PC-3 (cell line): ENCODE data around the gene RELL1. TPM values are rescaled to one million over a fixed set of nuclear protein-coding genes. Genes with fewer than 3 reads are reported as not detected.

Source experiments
- ATAC-seq: fragments of 200-7000 bp; cut with Tn5 transposase; 2 replicates; pipeline ENCODE4 v1.9.1; 2020; ENCODE audit warnings: mild to moderate bottlenecking, moderate library complexity
- BruUV-seq: library from RNA; stranded (reverse); fragments of 400-500 nt; replicated peaks from 2 replicates; lab custom pipeline; 2021; lab: Mats Ljungman, UMichigan
- CTCF ChIA-PET: fragments of 300-600 bp; sonication (Branson Sonifier 250); formaldehyde crosslinking; loops from one replicate; lab custom pipeline; 2022; ENCODE audit warnings: antibody characterized with exemption; lab: Charles Lee
- POLR2A ChIA-PET: fragments of 300-600 bp; sonication (Branson Sonifier 250); formaldehyde crosslinking; loops from one replicate; lab custom pipeline; 2022; ENCODE audit warnings: antibody characterized with exemption; ENCODE audit not compliant: unreplicated experiment; lab: Charles Lee
- DNase-seq: peaks from one replicate; pipeline ENCODE4 v3.0.0-alpha.2; 2015
- H2AFZ ChIP-seq: fragments of 300-600 bp; sonication (generic); 2 replicates; pipeline ENCODE4 v1.6.0; 2016; ENCODE audit warnings: antibody characterized with exemption, low read length
- H3F3A ChIP-seq: fragments of 300-600 bp; sonication (generic); one replicate; pipeline ENCODE4 v1.6.0; 2017; ENCODE audit warnings: antibody characterized with exemption, low read length, control low read depth, mild to moderate bottlenecking; ENCODE audit not compliant: unreplicated experiment
- H3K27ac ChIP-seq: fragments of 300-600 bp; sonication (generic); 2 replicates; pipeline ENCODE4 v1.5.1; 2016; ENCODE audit warnings: mild to moderate bottlenecking, low read length
- H3K27me3 ChIP-seq: fragments of 300-600 bp; sonication (generic); 2 replicates; pipeline ENCODE4 v1.6.1; 2016; ENCODE audit warnings: low read length, mixed read lengths
- H3K36me3 ChIP-seq: fragments of 300-600 bp; sonication (generic); 2 replicates; pipeline ENCODE4 v1.6.1; 2016; ENCODE audit warnings: low read depth, mixed run types, low read length, mixed read lengths
- H3K4me1 ChIP-seq: fragments of 300-600 bp; sonication (generic); 2 replicates; pipeline ENCODE4 v1.5.1; 2016; ENCODE audit warnings: low read length; ENCODE audit not compliant: insufficient read depth
- H3K4me2 ChIP-seq: fragments of 300-600 bp; sonication (generic); 2 replicates; pipeline ENCODE4 v1.6.0; 2016; ENCODE audit warnings: low read length
- H3K4me3 ChIP-seq: fragments of 300-600 bp; sonication (generic); 2 replicates; pipeline ENCODE4 v1.5.1; 2016; ENCODE audit warnings: mild to moderate bottlenecking, low read length, mixed read lengths
- H3K79me2 ChIP-seq: fragments of 300-600 bp; sonication (generic); 2 replicates; pipeline ENCODE4 v1.6.1; 2017; ENCODE audit warnings: low read length, mixed read lengths
- H3K9ac ChIP-seq: fragments of 300-600 bp; sonication (generic); 2 replicates; pipeline ENCODE4 v1.6.0; 2016; ENCODE audit warnings: mild to moderate bottlenecking, low read length
- H3K9me2 ChIP-seq: fragments of 300-600 bp; sonication (generic); replicated peaks from 2 replicates; pipeline ENCODE4 v1.6.1; 2016; ENCODE audit warnings: mixed run types, low read length, mixed read lengths
- H3K9me3 ChIP-seq: fragments of 300-600 bp; sonication (generic); 2 replicates; pipeline ENCODE4 v1.6.1; 2016; ENCODE audit warnings: low read length, mixed read lengths
- H4K20me1 ChIP-seq: fragments of 300-600 bp; sonication (generic); 2 replicates; pipeline ENCODE4 v1.6.1; 2016; ENCODE audit warnings: low read length, mixed read lengths
- EZH2 ChIP-seq: fragments of 300-600 bp; sonication (generic); IDR thresholded peaks from one replicate; pipeline ENCODE4 v1.6.1; 2017; ENCODE audit warnings: antibody characterized with exemption, mild to moderate bottlenecking, low read length; ENCODE audit not compliant: unreplicated experiment
- EZH2phosphoT487 ChIP-seq: fragments of 300-600 bp; sonication (generic); IDR thresholded peaks from 2 replicates; pipeline ENCODE4 v1.6.1; 2018; ENCODE audit warnings: mild to moderate bottlenecking, antibody characterized with exemption, low read length, borderline replicate concordance
- intact Hi-C: fragments of 100-400 bp; cut with micrococcal nuclease; formaldehyde crosslinking; loops from 2 replicates; pipeline ENCODE4 v1.9.0; 2023
- total RNA-seq: library from RNA; depleted of rRNA; stranded (reverse); fragments of >200 nt; gene quantifications from 2 replicates; pipeline ENCODE4 v1.2.3, GENCODE V29; 2014
- TF ChIP-seq, protein P1 (sequence below): fragments of 300-600 bp; sonication (generic); conservative IDR thresholded peaks from 2 replicates; pipeline ENCODE4 v1.5.1; 2017; ENCODE audit warnings: antibody characterized with exemption, low read depth, mild to moderate bottlenecking, low read length

The RELL1 gene
- total RNA-seq, 1 experiment from 2014 or later, result 14.6 TPM

GRCh38 chr4:37641352-37641751, 44.8 kb downstream of the RELL1 start:
- no peak for DNase-seq
- Histone ChIP-seq H3K4me2 (no peak overlapping the region), H3K9me3 (no peaks in the 10 kb centered on the region), H3K36me3 (no peaks in the 10 kb centered on the region), H2AFZ (no peak overlapping the region), H3F3A (no peaks in the 10 kb centered on the region), H3K4me1 (0 out of 2 replicates have a peak, but pooled peaks cover 4% of the 10 kb centered on the region), H3K9me2 (no peaks in the 10 kb centered on the region), H3K27me3 (no peaks in the 10 kb centered on the region), H3K79me2 (no peaks in the 10 kb centered on the region), H3K4me3 (no peak overlapping the region), H3K9ac (no peak overlapping the region), H4K20me1 (no peaks in the 10 kb centered on the region), H3K27ac (no peak overlapping the region)
- no peak for ATAC-seq
- ChIA-PET CTCF (no interaction called here), POLR2A (no interaction called here)
- intact Hi-C loops, result no loop called here
- TF ChIP-seq, protein P1, sequence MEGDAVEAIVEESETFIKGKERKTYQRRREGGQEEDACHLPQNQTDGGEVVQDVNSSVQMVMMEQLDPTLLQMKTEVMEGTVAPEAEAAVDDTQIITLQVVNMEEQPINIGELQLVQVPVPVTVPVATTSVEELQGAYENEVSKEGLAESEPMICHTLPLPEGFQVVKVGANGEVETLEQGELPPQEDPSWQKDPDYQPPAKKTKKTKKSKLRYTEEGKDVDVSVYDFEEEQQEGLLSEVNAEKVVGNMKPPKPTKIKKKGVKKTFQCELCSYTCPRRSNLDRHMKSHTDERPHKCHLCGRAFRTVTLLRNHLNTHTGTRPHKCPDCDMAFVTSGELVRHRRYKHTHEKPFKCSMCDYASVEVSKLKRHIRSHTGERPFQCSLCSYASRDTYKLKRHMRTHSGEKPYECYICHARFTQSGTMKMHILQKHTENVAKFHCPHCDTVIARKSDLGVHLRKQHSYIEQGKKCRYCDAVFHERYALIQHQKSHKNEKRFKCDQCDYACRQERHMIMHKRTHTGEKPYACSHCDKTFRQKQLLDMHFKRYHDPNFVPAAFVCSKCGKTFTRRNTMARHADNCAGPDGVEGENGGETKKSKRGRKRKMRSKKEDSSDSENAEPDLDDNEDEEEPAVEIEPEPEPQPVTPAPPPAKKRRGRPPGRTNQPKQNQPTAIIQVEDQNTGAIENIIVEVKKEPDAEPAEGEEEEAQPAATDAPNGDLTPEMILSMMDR, result no peak
- TF ChIP-seq EZH2phosphoT487 (no peak), EZH2 (no peak)
- BruUV-seq, result no TSS peak

- H4K20me1 ChIP-seq, result no peaks in the 10 kb centered on the region
- no peaks in the 10 kb centered on the region for H3K27me3 ChIP-seq
- H3K9me2 ChIP-seq, result no peaks in the 10 kb centered on the region
- H3K4me2 ChIP-seq, result no peak overlapping the region
- DNase-seq, result no peak
- H3K9ac ChIP-seq, result no peak overlapping the region
- POLR2A ChIA-PET, result no interaction called here
- H3K36me3 ChIP-seq, result no peaks in the 10 kb centered on the region
- H3K4me3 ChIP-seq, result no peak overlapping the region
- H3K4me1 ChIP-seq, result 0 out of 2 replicates have a peak, but pooled peaks cover 4% of the 10 kb centered on the region
- CTCF ChIA-PET, result no interaction called here
- H3K79me2 ChIP-seq, result no peaks in the 10 kb centered on the region
- intact Hi-C loops, result no loop called here
- H3K27ac ChIP-seq, result no peak overlapping the region
- H2AFZ ChIP-seq, result no peak overlapping the region
- BruUV-seq, result no TSS peak
- H3K9me3 ChIP-seq, result no peaks in the 10 kb centered on the region
- TF ChIP-seq, protein P1, result no peak
- TF ChIP-seq EZH2phosphoT487 (no peak), EZH2 (no peak)
- no peaks in the 10 kb centered on the region for H3F3A ChIP-seq
- no peak for ATAC-seq
These were observed 46.5 kb downstream of the RELL1 start for GRCh38 chr4:37639551-37640285.

DNA sequence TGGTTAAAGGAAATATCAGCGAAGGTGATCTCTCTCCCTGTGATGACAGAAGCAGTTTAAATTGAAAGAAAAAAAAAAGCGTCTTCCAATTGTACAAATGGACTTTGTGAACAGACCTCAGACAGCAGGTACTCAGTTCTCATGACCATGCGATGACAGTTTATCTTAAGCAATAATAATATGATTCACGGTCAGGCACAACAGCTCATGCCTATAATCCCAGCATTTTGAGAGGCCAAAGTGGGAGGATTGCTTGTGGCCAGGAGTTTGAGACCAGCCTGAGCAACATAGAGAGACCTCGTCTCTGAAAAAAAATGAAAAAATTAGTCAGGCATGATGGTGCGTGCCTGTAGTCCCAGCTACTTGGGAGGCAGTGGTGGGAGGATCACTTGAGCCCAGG, 51.0 kb downstream of the RELL1 start:
- Histone ChIP-seq H3K36me3 (no peaks in the 10 kb centered on the region), H3K9ac (no peak overlapping the region), H3K79me2 (no peaks in the 10 kb centered on the region), H3K4me3 (no peak overlapping the region), H3F3A (no peaks in the 10 kb centered on the region), H3K27me3 (no peaks in the 10 kb centered on the region), H4K20me1 (no peaks in the 10 kb centered on the region), H3K9me3 (no peaks in the 10 kb centered on the region), H2AFZ (no peak overlapping the region), H3K4me1 (0 out of 2 replicates have a peak, but pooled peaks cover 4% of the 10 kb centered on the region), H3K9me2 (no peaks in the 10 kb centered on the region), H3K27ac (no peak overlapping the region), H3K4me2 (no peak overlapping the region)
- CTCF ChIA-PET, result no interaction called here
- TF ChIP-seq, protein P1, result no peak
- TF ChIP-seq EZH2phosphoT487, result no peak
- no peak for TF ChIP-seq EZH2
- no peak for DNase-seq
- POLR2A ChIA-PET, result no interaction called here
- BruUV-seq, result no TSS peak
- intact Hi-C loops, result no loop called here
- no peak for ATAC-seq
